HepG2 (cell line): ENCODE results near the gene SESN2. TPM values are rescaled to one million over a fixed set of nuclear protein-coding genes. Genes with fewer than 3 reads are reported as not detected.
A peak's percentile ranks its signal among the peaks of the same experiment; 100 is the strongest.

Experiments used
- ARID5B ChIP-seq: IDR thresholded peaks from 2 replicates; pipeline ENCODE4 v1.4.0; 2020; ENCODE audit warnings: mild to moderate bottlenecking, missing genetic modification reagents
- CREM ChIP-seq, 2 experiments: sonication (generic) in 1 of 2; formaldehyde crosslinking in 1 of 2; IDR thresholded peaks; 2 replicates each; pipeline versions ENCODE4 v1.4.0 to v1.6.1; 2016 to 2020; ENCODE audit warnings: antibody characterized with exemption in 1 of 2, mild to moderate bottlenecking in 1 of 2, missing genetic modification reagents in 1 of 2
- EEA1 ChIP-seq: sonication (generic); formaldehyde crosslinking; IDR thresholded peaks from 2 replicates; pipeline ENCODE4 v1.5.1; 2020; ENCODE audit warnings: mild to moderate bottlenecking, missing genetic modification reagents, borderline replicate concordance
- FOXA3 ChIP-seq: IDR thresholded peaks from 2 replicates; pipeline ENCODE4 v1.6.1; 2016; ENCODE audit warnings: missing genetic modification reagents, missing compliant biosample characterization
- KLF11 ChIP-seq: IDR thresholded peaks from 2 replicates; pipeline ENCODE4 v1.6.1; 2016; ENCODE audit warnings: missing compliant biosample characterization
- NPAS2 ChIP-seq: sonication (generic); formaldehyde crosslinking; IDR thresholded peaks from 2 replicates; pipeline ENCODE4 v1.8.0; 2022; ENCODE audit warnings: mild to moderate bottlenecking, missing genetic modification reagents, borderline replicate concordance
- NR2C2 ChIP-seq: sonication (generic); formaldehyde crosslinking; IDR thresholded peaks from 2 replicates; pipeline ENCODE4 v1.4.0; 2020; ENCODE audit warnings: missing genetic modification reagents, mild to moderate bottlenecking, moderate library complexity, borderline replicate concordance
- POLR2AphosphoS2 ChIP-seq: IDR thresholded peaks from 2 replicates; pipeline ENCODE4 v1.6.1; 2011; ENCODE audit warnings: low read depth, low read length, improper control_type of control experiment
- TFE3 ChIP-seq: IDR thresholded peaks from 2 replicates; pipeline ENCODE4 v1.6.1; 2016
- ZNF343 ChIP-seq: sonication (generic); formaldehyde crosslinking; IDR thresholded peaks from 2 replicates; pipeline ENCODE4 v1.4.0; 2020; ENCODE audit warnings: mild to moderate bottlenecking, missing genetic modification reagents
- ZNF501 ChIP-seq: sonication (generic); formaldehyde crosslinking; IDR thresholded peaks from 2 replicates; pipeline ENCODE4 v1.5.1; 2020; ENCODE audit warnings: mild to moderate bottlenecking, moderate library complexity, missing genetic modification reagents
- ZNF572 ChIP-seq: sonication (generic); formaldehyde crosslinking; IDR thresholded peaks from 2 replicates; pipeline ENCODE4 v1.5.1; 2020; ENCODE audit warnings: mild to moderate bottlenecking, missing genetic modification reagents
- ZNF687 ChIP-seq: sonication (generic); formaldehyde crosslinking; IDR thresholded peaks from 2 replicates; pipeline ENCODE4 v1.5.1; 2020; ENCODE audit warnings: mild to moderate bottlenecking, missing genetic modification reagents, moderate library complexity
- ZNF768 ChIP-seq: sonication (generic); formaldehyde crosslinking; IDR thresholded peaks from 2 replicates; pipeline ENCODE4 v1.4.0; 2020; ENCODE audit warnings: missing genetic modification reagents
- polyA plus RNA-seq, 8 experiments: library from polyadenylated mRNA; depleted of rRNA in 3 of 8; stranded (reverse) in 7 of 8; unstranded in 1 of 8; fragments of >200 nt; fragmentation: Illumina TruSeq in 4 of 8; extraction: Trizol in 4 of 8; gene quantifications; 2 replicates each; pipeline versions ENCODE4 v1.2.1 to v1.2.3, GENCODE V29; 2011 to 2016; ENCODE audit warnings: low read depth in 4 of 8, missing spikeins in 1 of 8, mixed read lengths in 1 of 8; ENCODE audit not compliant: insufficient read depth in 1 of 8
- total RNA-seq, 5 experiments: library from RNA; depleted of rRNA; stranded (reverse); fragments of >200 nt; fragmentation: Illumina TruSeq; extraction: Trizol; gene quantifications; 2 replicates each; pipeline ENCODE4 v1.2.3, GENCODE V29; 2016; ENCODE audit warnings: low read depth in 1 of 5

The SESN2 gene
- total and polyA plus RNA-seq, 2 of the 13 experiments (the other 11 are each of a cell fraction or from before 2014, with no cell fraction given): 13.2 to 19.1 TPM

GRCh38 chr1:28296401-28297261 lies 37.3 kb downstream of the SESN2 start (continued):
- TF ChIP-seq TFE3 (CRISPR knock-in tag) (peak; percentile 86), ZNF687 (peak; percentile 80), FOXA3 (CRISPR knock-in tag) (peak; percentile 71), KLF11 (CRISPR knock-in tag) (no peak), EEA1 (CRISPR knock-in tag) (no peak), ZNF572 (CRISPR knock-in tag) (peak; percentile 51; the same call in 1 of the 2 replicates), CREM (IDR thresholded peaks at IDR 0.05) (peak; percentile 72), CREM (CRISPR knock-in tag; IDR thresholded peaks at IDR 0.05) (no peak), ZNF343 (CRISPR knock-in tag) (no peak), POLR2AphosphoS2 (no peak), ZNF501 (CRISPR knock-in tag) (peak; percentile 68; the same call in 1 of the 2 replicates), NR2C2 (CRISPR knock-in tag) (peak; percentile 39; the same call in 1 of the 2 replicates), ZNF768 (CRISPR knock-in tag) (peak; percentile 82), NPAS2 (CRISPR knock-in tag) (no peak), ARID5B (CRISPR knock-in tag) (peak; percentile 94)
